CD1c-positive myeloid dendritic cell (primary cell): ENCODE data around the gene CUEDC1.
"Not testable (repeated sequence)": the region's sequence is repeated elsewhere in the genome, so short reads cannot be mapped to it uniquely, and the experiment has no call there.

ENCODE experiments used
- DNase-seq: peaks from one replicate; pipeline ENCODE4 v3.0.0-alpha.2; 2016; ENCODE audit errors: extremely low spot score

The CUEDC1 gene

GRCh38 chr17:57984936-57985674 lies 29.9 kb upstream of the CUEDC1 start:
- no peak for DNase-seq

- no peak for DNase-seq
Observed at GRCh38 chr17:57984261-57984890, 29.2 kb upstream of the CUEDC1 start.

DNA sequence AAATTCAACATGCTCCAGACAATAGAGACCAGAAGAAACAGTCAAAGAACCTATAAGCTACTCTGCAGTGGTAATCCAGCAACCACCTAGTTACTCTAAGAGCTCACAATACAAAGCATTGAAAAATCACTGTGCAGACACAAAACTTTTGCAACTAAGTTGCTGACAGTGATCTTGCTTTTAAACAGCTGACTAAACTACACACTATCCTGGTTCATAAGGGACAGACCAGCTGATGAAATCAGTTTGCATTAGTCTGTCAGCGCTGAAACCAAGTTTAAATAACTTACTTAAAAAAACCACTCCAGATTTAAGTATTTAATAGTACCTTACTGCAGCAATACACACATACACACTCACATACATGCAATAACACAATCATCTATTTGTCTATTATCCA lies 28.2 kb upstream of the CUEDC1 start:
- DNase-seq, result no peak

DNA sequence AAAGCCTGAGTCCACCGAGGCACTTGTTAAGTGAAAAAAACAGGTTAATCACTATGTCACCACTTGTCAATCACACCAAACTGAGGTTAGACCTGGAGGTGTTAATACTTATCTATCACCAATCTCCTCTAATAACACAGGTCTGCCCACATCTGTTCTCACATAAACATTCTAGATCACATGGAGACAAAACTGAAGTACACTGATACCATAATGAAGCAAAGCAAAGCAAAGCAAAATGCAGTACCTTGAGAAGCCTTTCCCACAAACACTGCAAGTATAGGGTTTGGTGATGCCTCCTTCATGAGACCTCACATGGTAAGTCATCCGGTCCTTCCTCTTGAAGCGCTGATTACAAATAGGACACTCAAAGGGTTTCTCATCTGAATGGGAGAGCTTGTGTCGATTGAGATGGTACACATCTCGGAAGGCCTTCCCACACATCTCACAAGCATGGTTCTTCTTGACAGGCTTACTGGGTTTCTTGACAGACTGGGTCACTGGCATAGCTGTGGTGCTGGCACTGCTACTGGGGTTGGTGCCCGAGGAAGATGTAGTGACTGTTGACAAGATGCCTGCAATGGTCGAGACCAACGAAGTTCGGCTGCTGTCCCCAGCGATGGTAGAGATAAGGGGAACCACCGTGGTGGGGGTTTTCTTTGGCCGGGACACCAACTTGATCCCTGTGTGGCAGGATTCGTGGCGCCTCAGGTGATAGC lies 27.4 kb upstream of the CUEDC1 start:
- DNase-seq, result no peak

- DNase-seq, result no peak
Observed at GRCh38 chr17:57980522-57980921, 25.3 kb upstream of the CUEDC1 start.

- DNase-seq, result no peak
Observed at GRCh38 chr17:57979076-57979475, 23.9 kb upstream of the CUEDC1 start.

- DNase-seq, result no peak
Observed at GRCh38 chr17:57976594-57976993, 21.4 kb upstream of the CUEDC1 start.

DNA sequence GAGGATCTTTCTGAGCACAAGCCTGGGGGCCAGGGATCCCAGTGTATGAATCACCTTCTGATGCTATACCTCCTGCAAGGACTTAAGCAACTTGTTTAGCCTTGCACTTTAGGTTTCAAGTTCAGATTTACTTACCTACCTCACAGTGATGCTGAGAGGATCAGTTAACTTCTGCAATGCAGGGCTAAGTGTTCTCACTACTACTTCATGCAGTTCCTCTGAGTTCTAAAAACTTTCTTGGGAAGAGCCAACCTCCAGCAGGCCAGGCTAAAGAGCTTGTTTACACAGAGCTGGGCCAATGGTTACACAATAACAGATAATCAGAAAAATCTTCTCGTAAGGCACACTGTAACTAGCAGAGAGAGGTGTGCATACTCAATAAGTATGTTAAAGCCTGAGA lies 19.8 kb upstream of the CUEDC1 start:
- DNase-seq, result no peak

- DNase-seq, result not testable (repeated sequence)
Observed at GRCh38 chr17:57974053-57974824, 19.0 kb upstream of the CUEDC1 start.

- DNase-seq, result no peak
Observed at GRCh38 chr17:57972151-57972550, 16.9 kb upstream of the CUEDC1 start.

DNA sequence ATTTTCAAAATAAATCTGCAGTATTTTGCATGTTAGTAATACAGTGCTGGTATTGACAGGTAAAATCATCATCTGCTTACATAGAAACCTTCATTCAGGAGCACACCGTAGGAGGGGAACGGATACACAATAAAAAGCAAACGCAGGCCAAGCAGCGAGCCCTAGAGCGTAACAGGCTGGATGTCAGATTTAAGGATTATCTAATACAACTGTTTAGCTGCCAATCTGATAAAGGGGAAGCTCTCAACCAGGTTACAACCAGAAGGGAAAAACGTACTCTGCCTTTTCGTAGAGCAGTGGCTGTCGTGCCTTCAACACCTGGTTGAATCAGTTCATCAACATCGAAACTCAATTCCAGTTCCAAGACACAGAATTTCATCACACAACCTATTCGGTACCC lies 16.4 kb upstream of the CUEDC1 start:
- no peak for DNase-seq

GRCh38 chr17:57970710-57971109 lies 15.5 kb upstream of the CUEDC1 start:
- DNase-seq, result no peak

GRCh38 chr17:57968456-57968855 lies 13.2 kb upstream of the CUEDC1 start:
- DNase-seq, result no peak

GRCh38 chr17:57966875-57967274 lies 11.7 kb upstream of the CUEDC1 start:
- DNase-seq, result no peak

DNA sequence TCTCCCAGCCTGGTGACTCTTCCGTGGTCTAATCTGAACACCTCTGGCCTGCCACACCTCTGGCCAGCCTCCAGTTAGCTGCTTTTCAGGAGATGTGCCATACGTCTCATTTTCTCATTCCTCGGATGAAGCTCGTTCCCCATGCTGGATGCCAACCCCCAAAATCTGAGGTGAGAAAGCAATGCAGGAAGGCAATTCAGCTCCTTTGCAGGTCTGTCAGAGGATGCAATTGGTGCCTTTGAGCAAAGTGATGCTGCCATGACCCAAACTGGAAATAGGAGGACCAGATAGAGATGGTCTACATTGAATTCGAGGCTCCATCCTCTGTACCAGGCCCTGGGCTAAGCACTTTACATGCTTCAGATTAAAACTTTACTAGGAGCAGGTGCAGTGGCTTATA lies 11.0 kb upstream of the CUEDC1 start:
- no peak for DNase-seq

DNA sequence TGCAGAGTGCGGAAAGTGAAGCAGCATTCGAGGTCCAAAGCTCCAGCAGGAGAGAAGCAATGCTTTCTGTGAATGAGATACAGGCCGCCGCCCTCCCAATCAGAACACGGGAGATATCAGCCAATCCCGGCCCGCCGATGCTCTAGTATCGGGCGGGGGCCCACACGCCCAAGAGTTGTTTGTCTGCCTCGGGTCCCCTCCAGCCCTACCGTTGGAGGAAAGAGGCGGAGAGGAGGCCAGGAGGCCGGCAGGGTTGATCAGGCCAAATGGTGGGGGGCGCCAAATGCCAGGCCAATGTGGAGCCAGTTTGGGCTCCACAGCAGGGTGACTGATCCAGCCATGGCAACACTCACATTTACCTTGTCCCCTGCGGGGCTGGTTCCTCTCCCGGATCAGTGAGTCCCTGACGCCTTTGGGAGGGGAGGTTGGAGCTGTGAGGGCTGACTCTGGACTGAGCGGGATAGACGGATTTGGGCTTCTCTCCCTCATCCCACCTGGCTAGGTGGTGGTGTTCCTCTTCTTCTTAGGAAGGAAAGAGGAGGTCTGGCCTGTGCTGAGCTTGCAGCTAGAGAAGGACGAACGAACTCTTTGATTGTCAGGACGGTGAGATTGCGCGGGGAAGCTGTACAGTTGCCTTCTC lies 10.4 kb upstream of the CUEDC1 start:
- DNase-seq, result no peak

DNA sequence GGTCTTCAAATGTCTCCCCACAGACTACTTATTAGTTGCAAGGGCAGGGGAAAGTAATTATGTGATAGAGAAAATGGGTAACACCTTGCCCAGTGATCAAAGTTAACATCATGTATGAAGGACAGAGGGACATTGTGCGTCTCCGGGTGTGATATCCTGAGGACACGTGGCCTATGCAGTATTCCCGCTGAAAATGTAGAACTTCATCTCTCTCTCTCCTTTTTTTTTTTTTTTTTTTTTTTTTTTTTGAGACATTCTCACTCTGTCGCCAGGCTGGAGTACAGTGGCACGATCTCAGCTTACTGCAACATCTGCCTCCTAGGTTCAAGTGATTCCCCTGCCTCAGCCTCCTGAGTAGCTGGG lies 7.9 kb upstream of the CUEDC1 start:
- no peak for DNase-seq

DNA sequence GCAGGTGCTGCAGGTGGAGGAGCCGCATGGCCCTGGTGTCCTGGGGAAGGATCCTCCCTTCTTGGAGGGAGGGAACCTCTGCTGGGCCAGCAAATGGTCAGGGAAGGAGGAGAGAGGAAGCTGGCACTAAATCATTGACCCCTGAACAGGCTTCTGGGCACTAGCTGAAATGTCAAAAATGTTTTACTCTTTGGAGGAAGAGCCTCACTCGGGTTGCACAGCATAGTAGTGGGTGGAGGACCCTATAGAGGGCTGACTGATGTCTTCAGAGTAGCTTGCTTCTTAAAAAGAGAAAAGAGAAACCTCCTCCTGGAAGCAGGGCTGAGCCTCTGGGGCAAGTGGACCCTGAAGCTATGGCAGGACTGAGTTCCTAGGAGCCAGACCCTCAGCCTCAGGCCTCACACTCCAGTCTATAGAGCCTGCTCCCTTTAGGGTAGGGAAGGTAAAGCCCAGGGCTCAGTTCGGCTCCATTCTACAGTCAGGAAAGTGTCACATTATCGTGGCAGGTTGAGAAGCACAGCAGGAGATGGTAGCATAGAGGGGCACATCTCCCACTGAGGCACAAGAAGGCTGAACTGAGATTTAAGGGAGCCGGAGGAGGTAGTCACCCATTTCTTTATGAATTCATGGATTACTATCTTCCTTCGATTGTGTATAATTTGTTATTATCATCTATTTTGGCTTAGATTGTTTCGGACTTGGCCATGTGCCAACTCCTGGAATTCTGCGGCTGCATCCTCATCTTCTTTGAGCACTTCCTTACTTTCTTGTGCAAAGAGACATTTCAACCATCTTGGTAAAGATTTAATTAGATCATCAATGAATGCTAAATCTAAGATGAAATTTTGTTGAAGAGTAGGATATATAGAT lies 7.3 kb upstream of the CUEDC1 start:
- DNase-seq, result no peak

- no peak for DNase-seq
Observed at GRCh38 chr17:57959929-57960328, 4.7 kb upstream of the CUEDC1 start.

DNA sequence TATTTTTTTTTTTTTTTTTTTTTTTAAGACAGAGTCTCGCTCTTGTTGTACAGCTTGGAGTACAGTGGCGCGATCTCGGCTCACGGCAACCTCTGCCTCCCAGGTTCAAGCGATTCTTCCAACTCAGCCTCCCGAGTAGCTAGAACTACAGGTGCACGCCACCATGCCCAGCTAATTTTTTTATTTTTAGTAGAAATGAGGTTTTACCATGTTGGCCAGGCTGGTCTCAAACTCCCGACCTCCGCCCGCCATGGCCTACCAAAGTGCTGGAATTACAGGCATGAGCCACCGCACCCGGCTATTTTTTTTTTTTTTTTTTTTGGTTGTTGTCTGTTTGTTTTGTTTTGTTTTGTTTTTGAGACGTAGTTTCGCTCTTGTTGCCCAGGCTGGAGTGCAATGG lies 3.2 kb upstream of the CUEDC1 start:
- DNase-seq, result not testable (repeated sequence)

- no peak for DNase-seq
Observed at GRCh38 chr17:57957886-57958285, 2.7 kb upstream of the CUEDC1 start.
